ENCODE results near the gene MYLK3.

The MYLK3 gene

DNA sequence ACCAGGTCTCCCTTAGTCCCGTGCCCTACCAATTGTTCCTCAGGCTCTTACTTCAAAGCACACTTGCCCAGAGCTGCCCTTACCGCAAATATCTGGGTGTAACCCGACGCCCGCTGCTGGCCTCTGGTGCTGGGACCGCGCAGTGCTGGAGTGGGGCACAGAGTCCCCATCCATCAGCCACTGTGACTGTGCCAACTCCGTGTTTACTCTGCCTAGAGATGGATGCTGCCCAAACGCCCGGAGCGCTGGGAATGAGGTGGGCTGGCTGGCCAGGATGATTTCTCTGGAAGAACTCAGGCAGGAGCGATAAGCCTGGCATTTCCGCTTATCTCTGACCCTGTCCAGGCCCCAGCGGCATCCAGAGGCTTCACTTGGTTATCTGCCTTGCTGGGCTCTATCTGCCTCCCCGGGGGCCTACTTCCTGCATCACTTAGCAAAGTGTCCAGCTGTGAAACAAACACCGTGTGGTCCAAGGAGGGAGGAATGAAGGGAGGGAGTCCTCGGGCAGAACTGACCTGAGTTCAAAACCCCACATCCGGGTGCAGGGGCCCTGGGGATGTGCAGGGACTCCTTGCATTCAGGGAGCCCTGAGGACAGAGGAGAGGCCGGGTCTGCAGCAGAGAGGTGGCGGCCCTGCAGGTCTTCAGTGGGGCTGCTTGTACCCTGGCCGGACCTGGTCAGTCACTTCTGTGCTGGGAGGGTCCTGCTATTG lies 9.4 kb upstream of the MYLK3 start:
- DNase-seq: no peak

DNA sequence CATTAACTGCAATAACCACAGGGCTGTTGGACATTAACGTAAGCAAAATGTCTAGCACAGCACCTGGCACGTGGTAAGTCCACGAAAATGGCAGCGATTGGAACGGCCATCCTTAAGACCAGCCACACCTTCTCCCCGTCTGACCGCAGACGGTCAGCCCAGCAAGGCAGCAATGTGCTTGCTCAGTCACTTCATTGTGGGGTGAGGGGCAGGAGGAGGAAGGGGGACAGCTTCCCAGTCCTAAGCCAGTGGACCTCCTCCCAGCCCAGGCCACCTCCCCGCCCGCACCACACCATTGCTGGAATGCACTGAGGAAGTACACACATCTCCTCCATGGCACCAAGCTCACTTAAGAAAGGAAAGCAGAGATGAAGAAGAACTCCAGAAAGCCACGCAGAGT lies 8.6 kb upstream of the MYLK3 start:
- no peak for DNase-seq

DNA sequence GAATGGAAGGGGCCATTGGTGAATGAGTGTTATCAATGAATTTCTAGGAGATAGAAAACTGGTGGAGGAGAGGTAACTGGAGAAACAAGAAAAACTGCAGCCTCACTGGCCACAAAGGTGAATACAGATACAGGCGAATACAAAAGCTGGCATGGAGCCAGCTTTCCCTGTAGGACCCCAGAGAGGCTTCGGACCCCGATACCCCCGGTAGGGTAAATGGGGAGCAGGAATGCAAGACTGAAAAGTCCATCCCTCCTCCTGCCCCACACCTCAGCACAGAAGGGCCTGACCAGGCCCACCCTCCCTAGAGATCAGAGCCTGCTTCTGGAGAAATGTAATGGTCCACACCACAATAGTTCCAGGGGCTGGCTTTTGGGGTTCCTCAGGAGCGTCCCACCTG lies 4.9 kb upstream of the MYLK3 start:
- no peak for DNase-seq

DNA sequence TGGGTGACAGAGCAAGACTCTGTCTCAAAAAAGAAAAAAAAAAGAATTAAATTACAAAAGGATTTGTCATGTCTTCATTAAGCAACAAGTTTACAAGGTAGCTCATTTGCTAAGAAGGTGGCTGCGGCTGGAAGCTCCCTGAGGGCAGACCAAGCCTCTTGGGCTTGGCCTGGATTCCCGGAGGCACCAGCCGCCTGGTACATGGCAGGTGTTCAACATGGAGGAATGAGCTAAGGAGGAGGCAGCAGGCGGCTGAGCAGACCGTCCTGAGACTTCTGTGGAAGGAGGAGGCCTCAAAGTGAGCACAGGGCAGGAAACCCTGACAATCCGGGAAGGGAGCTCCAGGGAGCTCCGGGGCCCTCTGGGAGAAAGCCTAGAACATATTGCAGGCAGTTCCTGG lies 3.2 kb upstream of the MYLK3 start:
- DNase-seq: no peak

DNA sequence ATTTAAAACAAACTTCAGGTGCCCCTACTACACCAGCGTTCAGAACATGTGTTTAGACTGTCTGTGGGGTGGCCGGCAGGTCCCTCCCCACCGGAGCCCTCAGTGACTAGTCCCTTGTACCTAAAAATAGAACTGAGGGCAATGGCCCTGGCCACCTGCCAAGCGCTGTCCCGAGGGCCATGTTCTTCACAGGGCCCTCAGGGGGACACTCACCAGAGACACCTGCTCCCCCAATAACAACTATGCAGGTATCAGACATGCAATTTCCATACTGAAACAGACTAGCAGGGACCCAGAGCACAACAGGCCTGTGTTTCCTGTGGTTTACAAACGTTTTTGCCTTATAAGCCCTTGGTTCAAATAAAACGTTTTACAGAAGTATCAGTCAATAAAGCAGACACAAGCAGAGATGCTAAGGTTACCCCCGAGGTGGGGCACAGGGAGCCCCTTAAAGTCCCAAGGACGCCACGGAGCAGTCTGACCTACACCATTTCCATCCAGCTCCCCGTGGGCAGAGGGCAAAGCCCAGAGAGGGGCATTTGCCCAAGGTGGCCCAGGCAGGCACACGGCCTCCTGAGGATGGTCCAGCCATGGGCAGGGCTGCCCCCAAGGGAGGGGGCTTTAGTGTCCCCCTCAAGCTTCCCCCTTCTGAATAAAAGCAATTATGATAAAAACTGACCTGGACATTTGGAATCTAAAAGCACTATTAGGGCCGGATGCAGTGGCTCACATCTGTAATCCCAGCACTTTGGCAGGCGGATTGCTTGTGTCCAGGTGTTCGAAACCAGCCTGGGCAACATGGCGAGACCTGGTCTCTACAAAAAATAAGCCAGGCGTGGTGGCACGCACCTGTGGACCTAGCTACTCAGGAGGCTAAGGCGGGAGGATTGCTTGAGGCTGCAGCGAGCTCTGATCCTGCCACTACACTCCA lies 896 bp upstream of the MYLK3 start:
- no peak for DNase-seq

DNA sequence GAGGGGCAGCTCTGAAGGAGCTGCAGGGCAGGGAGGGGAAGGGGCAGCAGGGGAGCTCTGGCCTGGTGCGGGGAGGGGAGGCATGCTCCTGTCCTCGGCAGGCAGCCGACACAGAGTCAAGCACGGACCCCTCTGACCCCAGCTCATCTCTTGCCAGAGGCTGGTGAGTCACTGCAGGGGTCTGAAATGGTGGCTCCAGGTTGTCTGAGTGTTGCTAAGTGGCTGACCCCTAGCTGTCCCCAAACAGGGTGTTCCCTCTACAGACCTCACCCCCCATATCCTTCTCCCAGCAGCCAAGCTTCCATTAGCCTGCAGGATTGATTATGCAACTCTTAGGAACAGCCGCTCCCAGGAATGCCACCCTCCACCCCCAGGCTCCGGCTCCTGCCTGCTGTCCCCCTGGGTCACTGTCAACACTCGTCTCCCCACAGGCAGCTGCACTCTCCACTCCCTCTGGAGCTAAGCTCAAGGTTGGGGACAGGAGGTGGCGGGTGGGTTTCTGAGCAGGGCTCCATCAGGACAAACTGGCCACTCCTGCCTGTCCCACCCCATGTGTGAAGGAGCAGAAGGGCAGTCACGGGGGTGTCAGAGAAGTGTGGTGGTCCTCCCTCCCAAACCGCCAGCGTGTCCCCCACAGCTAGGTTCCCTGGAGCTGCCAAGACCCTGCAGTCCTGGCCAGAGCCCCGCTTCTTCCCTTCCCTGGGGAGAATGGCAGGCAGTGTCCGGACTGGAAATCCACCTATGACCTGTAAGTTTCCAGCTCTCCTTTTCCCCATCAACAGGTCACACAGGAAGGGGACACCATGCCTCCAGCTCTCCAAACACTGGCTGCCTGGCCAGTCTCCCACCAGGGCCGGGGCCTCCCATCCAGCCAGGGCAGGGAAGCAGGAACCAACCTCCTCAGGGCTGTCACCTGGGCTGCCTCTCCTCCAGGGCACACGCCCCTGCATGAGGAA lies 1.0 kb downstream of the MYLK3 start:
- no peak for DNase-seq

DNA sequence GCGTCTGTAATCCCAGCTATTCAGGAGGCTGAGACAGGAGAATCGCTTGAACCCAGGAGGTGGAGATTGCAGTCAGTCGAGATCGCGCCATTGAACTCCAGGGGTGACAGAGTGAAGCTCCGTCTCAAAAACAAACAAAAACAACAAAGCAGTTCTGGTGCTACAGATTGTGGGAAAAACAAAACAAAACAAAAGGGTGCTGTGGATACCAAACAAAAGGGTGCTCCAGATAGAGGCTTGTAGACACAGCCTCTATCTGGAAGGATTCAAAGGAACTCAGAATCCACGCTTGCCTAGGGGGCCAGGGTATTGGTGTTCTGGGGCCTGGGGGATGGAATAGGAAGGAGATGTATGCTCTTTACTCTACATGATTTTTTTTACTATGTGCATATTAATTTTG lies 2.5 kb downstream of the MYLK3 start:
- no peak for DNase-seq

DNA sequence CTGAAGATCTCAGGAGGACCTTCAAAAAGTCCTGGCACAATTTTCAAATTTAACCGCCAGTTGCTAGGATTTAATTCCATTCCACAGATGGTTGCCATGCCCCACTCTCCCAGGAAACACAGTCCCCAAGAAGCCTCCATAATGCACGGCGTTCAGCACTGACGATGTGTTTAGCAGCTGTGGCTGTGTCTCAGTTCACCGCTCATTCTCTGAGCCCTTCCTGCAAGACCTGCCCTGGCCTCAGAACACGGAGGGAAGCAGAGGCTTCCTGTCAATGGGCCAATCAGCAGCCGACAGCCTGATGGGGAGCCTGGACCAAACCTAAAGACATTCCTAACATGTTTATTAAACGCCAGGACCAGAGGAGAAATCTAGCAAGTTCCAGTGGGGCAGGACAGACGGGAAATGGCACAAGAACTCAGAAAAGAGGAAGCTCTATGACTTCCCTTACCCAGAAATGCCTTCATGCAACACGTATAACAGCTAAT lies 4.9 kb downstream of the MYLK3 start:
- DNase-seq: no peak

DNA sequence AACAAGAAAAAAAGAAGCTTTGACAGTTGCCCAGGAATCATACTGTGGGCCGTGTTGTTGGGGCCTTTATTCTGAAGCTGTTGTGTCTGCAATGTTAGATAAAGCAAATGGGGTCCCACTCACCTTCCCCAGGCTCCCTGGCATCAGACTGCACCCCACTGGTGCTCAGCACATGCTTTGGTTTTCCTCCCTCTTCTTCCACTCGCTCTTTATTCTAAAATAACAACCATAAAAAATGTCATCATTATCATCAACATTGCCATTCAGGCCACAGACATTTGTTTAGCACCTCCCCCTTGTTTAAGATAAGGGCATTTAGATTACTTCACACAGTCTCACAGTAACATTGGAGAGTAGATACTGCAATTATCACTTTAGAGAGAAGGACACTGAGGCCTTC lies 8.2 kb downstream of the MYLK3 start:
- no peak for DNase-seq

DNA sequence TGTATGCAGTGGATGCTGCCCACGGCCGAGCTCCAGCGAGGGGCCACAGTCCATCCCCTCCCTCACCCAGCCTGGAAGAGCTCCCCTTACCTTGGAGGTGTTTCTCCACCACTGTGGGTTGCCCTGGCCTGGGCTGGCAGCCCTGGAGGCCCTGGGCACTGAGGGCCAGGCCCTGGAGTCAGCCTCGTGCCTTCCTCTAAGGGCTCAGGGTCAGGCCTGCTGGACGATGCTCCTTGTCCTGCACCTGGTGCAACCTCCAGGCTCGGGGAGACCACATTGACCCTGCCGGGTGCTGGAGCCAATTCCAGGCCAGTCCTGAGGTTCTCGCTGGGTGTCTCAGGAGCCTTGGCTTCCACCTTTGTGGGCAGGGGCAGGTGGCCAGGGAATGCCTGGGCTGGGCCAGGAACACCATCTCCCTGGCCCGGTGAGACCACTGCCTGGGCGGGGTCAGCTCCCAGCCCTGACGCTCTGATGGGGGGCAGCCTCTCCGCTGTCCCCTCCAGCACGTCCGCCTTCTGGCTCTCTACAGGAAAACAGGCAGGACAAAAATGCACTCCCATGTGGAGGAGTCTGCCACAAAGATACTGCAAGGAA lies 10.4 kb downstream of the MYLK3 start:
- DNase-seq: no peak

DNA sequence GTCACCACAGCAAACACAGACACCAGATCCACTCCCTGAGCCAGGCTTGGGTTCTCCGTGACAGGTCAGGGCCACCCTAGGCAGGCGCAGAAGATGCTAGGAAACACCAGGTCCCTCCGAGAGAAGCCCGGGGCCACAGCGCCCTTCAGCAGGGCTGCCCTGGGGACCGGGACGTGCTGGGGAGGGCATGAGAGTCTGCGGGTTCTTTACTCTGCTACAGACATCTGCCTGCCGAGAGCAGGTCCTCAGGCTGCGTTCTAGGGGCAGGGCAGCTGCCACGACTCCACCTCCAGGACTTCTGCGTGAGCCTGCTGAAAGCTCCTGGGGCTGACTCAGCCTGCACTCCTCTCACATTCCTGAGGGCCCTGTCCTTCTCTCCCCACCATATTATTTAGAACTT lies 11.4 kb downstream of the MYLK3 start:
- no peak for DNase-seq

DNA sequence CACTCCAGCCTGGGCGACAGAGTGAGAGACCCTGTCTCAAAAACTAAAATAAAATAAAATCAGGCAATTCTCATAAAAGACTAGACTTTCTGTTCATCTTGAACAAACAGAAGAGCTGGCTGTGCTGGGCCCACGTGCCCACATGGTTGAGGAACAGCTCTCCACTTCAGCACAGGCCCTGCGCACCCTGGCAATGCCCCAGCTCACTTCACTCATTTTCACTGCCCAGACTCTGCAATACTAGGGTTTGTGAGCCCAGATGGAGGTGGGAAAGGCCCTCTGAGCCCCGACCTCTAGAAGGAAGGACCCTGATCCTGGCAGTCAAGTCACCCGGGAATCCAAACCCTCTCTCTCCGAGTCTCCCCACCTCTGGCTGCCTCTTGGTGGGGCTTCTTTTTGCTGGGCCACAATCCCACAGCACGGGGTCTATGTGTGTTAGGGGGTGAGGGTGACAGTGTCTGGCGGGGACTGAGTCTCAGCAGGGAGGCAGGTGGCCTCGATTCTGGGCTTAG lies 14.8 kb downstream of the MYLK3 start:
- DNase-seq: no peak

DNA sequence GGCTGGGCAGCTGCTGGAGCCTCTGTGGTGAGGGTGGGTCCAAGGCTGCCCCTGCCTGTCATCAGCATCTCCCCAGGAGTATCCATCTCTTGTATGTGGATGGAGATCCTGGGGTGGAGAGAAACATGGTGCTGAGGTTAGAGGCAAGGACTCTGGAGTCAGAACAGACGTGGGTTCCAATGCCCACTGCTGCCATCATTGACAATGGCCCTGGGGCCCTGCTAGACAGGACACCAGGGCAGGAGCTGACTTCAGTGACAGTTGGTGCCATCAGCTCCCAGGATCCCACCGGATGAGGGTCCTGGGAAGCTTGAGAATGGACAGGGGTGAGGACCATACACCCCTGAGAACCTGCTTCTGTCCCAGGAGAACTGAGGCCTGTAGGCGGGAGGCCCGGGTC lies 15.6 kb downstream of the MYLK3 start:
- no peak for DNase-seq

DNA sequence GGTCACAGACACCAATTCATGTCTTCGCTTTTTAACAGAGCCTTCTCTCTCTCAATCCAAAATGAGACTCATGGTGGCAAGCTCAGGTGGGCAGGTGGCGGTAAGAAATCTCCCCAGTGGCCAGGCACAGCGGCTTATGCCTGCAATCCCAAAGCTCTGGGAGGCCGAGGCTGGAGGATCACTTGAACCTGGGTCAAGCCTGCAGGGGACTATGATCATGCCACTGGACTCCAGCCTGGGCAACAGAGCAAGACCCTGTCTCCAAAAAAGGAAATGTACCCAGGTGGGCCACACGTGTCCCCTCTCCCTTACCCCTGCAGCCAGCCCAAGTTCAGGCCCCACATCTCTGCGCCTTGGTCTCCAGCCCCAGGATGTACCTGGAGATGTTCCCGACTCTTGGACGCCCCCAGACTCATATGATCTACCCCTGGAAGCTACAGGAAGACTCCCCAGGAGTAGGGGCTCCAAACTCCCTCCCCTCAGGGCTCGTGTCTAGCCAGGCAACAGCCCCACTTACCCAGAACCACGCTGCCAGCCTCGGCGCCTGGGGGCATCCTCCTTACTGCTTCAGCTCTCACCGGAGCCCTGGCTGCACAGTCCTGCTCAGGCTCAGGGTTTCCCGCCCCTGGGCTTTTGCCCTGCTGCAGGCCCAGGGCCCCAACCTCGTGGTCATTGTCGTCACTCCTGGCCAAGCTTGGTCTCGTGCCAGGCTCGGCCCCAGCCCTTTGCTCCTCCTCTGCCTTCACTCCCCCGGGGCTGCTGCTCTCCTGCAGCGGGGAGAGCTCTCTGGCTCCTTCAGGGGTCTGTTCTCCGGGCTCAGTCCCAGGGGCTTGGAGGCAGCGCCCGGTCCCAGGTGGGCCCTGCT lies 16.2 kb downstream of the MYLK3 start:
- DNase-seq: no peak

DNA sequence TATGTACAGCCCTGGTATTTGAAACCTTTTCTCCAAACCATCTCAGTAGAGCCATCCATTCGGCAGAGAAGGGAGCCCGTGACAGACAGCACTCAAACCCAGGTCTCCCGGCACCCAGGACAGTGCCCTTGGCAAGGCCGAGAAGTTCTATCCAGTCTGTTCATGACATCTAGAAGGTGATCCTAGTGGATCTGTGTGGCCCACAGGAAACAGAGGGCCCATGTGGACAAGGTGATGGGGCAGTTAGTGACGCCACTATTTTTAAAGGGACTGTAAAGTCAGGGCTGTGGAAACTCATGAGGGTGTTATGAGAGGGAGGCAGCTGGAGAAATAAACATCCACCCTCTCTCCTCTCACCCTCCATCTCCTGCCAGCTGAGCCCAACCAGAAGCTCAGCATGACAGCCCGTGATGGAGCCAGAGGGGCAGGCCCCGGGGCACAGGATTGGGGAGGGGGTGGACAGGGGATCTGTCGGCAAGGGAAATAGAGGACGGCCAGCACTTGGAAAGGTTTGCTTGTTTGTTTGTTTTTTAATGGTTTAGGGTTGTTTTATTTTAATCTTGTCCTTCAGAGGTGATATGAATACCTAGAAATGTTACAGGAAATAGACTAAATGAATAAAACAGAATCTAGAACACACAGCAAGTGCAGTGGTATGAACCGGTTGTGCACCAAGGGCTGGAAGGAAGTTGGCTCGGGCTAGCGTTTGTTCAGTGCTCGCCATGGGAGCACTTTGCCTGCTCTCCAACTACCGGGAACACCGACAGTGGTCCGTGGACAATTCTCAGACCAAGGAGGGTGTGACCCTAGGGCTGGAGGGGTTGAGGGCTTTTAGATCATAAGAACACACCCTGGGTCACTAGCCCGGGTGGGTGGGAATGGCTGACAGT lies 17.1 kb downstream of the MYLK3 start:
- DNase-seq: no peak

DNA sequence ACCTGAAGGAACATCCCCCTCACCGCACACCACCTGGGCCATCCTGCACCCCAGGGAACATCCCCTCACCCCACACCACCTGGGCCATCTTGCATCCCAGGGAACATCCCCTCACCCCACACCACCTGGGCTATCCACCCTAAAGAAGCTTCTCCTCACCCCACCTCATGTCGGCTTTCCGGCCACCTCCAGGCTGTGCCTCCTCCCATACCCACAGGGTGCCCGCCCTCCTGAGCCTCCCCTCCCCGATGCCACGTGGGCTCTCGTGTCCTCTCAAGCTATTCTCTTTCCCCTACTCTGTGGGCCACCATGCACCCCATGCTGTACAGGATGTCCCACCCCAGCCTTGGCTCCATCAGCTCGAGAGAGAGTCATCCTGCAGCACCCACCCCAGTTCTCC lies 18.0 kb downstream of the MYLK3 start:
- no peak for DNase-seq

DNA sequence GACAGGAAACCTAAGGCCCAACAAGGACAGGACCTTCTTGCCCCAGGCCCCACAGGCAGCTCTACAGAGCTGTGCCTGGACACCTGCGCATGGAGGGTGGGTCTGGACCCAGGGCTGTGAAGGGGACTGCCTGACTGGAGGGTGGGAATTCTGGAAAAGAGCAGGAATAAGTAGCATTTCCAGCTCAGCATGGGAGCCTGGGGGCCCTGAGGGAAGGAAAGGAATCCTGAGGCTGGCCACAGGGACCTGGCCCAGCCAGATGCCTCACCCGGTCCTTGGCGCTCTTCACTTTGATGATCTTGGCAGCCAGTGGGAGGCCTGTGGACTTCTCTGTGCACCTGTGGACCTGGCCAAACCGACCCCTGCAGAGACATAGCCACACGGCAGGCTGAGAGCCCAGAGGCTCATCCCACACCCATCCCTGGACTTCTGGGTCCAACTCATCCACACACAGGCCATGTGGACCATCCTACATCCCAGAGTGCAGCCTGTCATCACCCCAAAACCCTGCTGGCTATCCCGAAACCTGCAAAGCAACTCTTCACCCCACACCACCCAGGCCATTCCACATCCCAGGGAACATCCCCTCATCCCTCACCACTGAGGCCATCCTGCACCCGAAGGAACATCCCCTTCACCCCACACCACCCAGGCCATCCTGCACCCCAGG lies 18.7 kb downstream of the MYLK3 start:
- DNase-seq: no peak

DNA sequence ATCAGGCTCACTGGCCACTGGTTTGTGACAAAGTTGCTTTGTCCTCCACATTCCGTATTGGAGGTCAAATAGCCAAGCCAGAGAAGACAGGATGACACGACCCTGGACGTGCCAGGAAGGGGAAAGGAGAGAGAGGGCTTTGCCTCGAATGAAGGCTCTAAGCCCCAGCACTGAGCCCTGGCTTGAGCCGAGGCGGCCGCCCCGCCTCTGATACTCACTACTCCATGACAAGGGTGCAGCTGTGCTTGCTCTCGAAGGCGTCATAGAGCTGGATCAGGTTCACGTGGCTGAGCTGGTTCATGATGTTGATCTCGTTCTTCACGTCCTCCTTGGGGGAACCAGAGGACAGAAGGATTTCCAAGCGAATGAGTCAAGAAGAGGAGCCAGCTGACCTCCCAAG lies 19.3 kb downstream of the MYLK3 start:
- no peak for DNase-seq

DNA sequence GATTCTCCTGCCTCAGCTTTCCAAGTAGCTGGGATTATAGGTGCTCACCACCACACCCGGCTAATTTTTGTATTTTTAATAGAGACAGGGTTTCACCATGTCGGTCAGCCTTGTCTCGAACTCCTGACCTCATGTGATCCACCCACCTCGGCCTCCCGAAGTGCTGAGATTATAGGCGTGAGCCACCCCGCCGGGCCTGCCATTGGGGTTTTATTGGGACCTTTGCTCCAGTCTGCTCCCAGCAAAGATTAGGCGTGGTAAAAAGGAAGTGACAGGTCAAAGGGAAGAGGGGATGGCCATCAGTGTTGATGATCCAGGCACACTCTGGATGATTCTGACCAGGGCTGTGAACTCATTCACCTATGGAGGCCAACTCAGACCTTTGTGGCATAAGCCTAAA lies 20.5 kb downstream of the MYLK3 start:
- no peak for DNase-seq

DNA sequence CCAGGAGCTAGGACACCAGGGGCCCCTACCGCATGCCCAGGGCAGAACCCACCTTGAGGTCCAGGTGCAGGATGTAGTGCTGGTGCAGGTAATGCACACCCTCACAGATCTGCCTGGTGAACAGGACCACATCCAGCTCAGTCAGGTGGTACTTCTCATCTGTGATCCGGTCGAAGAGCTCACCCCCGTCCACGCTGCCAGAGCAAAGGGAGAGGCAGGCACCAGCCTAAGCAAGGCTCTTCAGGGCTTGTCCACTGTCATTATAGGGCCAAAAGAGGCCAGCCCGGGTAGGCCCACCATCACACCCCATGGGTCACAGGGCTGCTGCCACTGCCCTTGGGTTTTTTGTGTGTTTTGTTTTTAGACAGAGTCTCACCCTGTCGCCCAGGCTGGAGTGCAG lies 21.0 kb downstream of the MYLK3 start:
- DNase-seq: no peak
